NCI-H510A (cell line): Measurements from ENCODE around the gene ZWILCH.
A peak's percentile ranks its signal among the peaks of the same experiment; 100 is the strongest.

Experiments
- DNase-seq: peaks from one replicate; lab custom pipeline; 2025; lab: John Stamatoyannopoulos, UW

The ZWILCH gene

DNA sequence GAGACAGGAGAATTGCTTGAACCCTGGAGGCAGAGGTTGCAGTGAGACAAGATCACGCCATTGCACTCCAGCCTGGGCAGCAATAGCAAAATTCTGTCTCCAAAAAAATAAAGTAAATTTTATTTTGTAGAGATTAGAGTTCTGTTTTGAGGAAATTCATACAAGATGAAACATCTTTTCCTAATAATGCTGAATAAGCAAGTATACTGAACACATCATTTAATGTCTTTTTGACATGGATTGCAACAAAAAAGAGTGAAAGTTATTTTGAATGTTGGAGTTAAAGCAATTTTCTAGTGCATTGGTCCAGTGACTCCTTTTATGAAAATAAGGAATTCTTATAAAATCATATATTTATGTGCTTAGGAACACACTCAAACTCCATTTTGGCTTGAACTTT is 40.1 kb downstream of the ZWILCH start:
- no peak for DNase-seq

DNA sequence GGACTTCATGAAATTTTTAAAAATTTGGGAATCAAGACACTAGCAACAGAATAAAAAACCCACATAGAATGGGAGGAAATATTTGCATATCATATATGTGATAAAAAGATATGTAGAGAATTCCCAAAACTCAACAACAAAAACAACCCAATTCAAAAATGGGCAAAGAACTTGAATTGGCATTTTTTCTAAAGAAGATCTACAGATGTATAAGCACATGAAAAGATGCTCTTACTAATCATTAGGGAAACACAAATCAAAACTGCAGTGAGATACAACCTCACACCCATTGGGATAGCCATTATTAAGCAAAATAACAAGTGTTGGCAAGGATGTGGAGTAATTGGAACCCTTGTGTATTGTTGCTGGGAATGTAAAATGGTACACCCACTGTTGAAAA is 50.6 kb downstream of the ZWILCH start:
- no peak for DNase-seq

DNA sequence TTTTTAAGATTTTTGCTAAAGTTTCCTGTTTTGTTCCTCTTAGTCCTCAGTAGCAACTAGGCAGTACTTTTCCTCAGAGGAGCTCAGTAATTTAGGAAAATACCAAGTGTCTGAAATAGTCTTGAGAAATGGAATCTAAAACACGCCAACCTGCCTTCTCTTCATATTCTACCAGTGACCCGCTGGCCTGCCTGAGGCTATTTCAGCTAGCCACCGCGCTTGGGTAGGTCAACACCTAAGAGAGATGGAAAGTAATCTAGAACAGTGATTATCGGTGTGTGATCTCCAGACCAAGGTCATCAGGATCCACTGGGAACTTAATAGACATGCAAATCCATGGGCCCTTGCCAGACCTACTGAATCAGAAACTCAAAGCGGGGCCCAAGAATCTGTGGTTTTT is 53.1 kb downstream of the ZWILCH start:
- no peak for DNase-seq

DNA sequence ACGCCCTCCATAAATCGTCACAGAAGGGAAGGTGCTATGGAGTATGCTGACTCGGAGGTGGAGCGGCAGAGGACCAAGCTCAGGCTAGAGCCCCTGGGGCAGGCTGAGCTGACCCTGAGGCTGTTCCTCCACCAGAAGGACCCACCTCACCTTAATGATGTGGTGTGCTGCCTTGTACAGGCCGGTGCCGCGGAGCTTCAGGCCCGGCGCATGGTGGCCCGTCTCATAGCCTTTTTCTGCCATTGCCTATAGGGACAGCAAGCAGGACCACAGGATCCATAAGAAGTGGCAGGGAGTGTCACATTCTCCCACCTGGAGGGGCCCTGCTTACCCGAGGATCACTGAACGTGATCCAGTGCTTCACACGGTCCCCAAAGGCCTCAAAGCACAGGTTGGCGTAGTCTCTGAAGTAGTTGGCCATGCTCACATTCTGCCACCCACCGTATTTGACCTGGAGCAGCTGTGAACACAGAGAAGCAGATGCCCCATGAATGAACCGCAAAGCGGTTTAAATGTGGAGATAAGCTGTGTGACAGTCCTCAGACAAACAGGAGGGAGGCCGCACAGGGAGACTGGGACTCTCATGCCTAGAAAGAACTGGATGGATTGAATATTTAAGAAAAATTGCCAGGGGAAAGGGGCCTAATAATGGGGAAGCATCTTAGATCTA is 55.9 kb downstream of the ZWILCH start:
- no peak for DNase-seq

DNA sequence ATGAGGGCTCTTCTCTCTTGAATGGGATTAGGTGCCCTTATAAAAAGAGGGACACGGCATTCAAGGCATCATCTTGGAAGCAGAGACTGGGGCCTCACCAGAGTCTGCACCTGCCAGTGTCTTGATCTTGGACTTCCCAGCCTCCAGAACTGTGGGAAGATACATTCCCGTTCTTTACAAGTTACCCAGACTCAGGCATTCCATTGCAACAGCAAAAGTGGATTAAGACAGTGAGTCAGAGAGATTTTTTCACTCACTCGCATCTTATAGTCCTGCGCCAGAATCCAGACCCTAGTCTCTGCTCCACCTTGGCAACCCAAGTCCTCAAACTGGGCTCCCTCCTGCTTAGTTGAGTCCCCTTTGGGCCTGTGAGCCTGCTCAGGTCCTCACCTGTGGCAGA is 58.0 kb downstream of the ZWILCH start:
- no peak for DNase-seq

DNA sequence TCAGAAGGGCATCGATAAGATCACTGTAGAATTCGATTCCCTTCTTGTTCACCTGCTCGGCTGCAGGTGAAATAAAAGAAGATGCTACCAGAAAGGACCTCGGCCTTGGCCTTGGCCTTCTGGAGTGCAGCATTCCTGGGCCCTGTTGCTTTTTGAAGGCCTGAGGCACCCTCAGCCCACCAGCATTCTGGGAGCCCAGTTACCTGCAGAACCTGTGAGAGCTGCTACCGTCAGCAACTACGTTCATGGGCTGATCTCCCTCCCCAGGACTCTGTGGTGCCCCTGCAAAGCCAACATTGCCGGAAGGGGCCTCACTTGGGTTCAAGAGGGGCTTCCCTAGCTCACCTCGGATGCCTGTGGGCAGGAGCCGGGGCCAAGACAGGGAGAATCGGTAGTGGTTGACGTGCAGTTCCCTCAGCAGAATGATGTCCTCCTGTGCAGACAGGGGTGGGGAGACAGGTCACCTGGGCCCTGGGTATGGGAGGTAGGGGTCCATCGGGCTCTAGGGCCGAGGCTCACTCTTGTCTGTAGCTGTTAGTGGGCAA is 58.5 kb downstream of the ZWILCH start:
- no peak for DNase-seq

DNA sequence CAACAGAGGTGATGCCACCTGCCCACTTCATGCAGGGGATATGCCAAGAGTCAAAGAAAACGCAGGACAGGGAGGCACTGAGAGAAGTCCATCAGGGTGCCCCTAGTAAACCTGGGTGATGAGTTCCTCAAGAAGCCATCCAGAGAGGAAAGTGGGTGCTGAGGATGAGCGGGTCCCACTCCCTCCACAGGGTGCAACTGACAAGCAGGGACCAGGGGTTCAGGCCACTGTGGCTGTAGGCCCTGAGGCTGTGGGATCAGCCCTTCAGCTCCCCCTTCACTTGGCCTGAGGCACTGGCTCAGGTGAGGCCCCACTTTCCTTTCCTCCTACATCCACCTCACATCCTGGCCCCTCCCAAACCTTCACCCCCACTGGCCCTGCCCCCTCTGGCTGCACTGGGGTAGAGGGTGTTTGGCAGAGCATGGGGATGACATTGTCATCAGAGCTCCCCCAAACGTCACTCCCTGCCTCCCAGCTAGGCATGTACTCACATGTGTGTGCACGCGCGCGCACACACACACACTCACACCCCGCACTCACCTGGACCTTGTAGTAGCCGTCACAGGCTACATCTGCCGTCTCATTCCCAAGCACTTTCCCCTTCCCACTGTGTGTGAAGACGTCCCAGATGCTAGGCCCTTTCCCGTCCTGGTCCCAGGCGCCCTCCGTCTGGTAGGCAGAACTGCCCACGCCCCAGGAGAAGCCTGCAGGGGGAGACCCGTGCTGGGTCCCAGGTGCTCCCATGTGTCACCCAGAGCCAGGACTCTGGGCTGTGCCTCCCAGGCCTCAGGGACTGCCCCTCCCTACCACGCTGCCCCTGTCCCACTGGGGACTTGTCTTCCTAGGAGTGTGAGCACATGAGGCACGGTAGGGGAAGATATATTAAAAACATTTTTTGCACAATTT is 59.3 kb downstream of the ZWILCH start:
- no peak for DNase-seq

DNA sequence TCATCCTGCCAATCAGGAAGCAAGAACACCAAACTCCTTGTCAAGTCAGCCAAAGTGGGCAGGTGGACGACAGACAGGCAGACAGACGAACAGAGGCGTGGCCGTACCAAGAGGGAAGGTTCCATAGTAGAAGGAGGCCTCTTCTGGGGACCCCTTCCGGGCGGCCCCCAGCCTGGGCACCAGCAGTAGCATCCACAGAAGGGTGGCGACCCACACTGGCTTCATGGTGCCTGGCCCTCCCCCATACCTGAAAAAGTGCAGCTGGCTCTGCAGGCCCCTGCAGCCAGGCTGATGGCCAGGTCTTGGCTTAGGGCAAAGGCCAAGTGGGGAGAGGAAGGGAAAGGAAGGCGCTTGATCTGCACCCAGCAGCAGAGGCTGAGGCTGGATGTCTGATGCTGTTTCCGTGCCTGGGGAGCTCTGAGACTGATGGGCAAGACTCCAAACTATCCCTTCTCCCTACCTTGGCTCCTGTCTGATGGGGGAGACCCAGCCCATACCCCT is 60.1 kb downstream of the ZWILCH start:
- no peak for DNase-seq

DNA sequence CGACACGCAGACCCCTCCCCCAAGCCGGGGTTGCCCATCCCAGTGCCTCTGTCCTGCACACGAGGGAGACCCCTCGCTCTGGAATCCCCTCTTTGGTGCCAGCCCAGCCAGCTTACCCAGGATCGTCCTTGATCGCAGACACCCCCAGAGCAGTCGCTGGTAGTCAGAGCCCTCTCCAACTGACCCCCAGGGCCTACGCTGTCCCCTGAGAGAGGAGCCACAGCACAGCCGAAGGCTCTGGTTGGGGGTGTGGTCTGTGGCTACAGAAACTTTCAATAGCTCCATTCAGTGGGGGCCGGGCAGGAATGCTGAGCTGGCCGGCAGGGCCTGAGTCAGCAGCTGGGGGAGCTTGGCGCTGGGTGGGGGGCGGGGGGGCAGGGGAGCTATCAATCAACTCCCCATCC is 60.6 kb downstream of the ZWILCH start, which contains the start of gene LCTL:
Gene LCTL, minus strand, starts transcription at position 258 of the 404 bp plus-strand sequence. CDS start 633 bp downstream, outside the sequence.
- DNase-seq = no peak

DNA sequence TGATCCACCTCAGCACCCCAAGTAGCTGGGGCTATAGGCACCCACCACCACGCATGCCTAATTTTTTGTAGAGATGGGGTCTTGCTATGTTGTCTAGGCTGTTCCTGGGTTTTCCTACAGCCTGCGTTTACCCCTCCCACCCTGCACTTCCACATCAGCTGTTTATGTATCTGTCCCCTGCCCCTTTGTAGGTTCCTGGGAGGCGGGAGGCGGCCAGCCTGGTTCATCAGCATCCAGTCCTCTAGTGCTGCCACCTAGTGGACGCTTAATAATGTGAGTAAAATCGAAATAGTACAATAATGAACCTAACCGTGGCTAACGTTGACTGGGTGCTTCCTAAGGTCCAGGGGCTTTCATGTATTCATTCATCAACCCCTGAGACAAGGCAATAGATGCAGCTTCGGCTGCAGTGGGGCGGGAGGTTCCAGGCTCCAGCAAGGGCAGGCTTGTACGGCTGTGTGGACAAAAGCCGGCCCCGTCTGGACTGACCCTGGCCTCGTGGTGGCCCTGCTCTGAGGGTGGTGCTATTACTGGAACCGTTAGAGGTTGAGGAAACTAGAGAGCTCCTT is 61.9 kb downstream of the ZWILCH start:
- peak; percentile 35 for DNase-seq

DNA sequence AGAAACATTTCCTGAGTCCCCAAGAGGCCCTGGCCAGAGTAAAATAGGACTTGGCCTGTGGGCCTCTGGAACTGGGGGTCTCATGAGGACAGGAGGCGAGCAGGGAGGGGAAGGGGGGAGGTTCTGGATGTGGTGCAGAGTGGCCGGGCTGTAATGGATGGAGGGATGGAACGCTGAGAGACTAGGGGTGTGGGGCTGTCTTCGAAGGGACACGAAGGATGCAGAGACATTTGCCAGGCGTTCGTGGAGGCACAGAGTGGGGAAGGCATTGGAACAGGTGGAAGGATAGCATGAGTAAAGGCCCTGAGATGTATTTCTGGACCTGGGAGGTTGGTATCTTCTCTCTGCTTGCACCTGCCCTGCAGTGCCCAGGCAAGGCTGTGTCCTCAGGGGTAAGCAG is 62.8 kb downstream of the ZWILCH start:
- no peak for DNase-seq

DNA sequence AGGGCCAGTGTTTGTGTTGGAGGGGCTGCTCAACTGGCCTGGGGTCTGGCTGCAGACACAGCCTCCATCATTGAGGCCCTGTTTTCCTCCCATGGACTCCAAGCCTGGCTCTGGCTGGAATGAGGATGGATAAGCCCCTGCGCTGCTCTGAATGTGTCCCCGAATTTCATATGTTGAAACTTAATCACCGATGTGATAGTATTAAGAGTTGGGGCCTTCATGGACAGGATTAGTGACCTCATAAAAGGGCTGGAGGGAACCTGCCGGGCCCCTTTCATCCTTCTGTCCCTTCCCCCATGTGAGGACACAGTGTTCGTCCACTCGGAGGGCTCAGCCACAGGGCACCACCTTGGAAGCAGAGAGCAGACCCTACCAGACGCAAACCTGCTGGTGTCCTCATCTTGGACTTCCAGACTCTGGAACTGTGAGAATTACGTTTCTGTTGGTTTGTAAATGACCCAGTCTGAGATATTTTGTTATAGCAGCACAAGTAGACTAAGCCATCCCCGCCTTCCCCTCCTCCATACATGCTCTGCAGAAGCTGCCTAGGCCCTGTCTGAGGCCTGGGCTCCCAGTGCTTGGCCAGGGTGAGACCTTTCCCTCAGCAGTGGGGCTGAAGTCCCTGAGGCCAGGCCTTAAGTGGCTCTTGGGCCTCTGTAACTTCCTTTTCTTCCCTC is 64.5 kb downstream of the ZWILCH start:
- DNase-seq = no peak

DNA sequence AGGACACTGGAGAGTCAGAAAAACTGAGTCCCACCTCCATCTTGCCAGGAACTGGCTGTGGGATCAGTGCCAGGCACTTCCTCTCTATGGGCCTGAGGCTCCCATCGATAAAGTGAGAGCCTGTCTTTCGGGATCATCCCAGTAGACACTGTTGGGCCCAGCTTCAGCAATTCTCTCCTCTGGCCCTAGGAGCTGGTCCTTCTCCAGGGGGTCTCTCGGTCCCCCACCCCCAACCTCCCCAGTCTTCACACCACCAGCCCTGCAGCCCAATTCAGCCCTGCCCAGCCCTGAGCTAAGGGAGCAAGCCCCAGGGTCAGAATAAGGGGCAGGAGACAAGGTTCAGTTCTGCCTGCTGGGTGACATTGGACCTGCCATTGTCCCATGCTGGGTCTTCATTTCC is 65.2 kb downstream of the ZWILCH start:
- no peak for DNase-seq

DNA sequence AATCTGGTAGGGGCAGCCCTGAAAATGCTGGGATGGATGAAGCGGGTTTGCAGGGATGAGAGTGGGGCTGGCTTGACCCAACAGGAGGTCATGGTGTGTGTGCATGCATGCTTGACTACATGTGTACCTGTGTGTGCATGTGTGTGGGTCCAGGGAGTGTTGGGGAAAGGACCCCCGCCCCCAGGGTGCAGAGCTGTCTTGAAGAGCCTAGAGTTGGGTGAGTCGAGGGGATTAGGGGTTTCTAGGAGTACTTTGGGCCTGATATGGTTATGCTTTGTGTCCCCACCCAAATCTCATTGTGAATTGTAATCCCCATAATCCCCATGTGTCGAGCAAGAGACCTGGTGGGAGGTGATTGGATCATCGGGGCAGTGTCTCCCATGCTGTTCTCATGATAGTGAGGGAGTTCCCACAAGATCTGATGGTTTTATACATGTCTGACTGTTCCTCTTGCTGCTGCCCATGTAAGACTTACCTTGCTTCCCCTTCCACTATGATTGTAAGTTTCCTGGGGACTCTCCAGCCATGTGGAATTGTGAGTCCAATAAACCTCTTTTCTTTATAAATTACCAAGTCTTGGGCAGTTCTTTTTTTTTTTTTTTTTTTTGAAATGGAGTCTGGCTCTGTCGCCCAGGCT is 65.8 kb downstream of the ZWILCH start:
- DNase-seq = no peak

DNA sequence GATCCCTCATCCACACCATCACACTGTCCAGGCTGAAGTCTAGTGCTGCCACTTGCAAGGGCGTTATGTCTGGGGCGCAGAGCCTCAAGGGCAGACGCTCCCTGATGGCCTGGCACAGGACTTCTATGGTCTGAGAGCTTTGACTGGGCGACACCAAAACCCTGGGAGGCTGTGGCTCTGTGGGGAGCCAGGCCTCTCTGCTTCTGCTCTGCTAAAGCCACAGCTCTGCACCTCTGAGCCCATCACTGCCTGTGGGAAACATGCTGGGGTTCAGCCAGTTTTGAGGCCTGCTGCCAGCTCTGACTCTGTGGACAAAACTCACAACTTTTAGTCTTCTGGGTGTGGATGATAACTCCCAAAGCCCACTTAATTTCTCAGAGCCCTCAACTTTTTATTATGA is 67.0 kb downstream of the ZWILCH start:
- no peak for DNase-seq

DNA sequence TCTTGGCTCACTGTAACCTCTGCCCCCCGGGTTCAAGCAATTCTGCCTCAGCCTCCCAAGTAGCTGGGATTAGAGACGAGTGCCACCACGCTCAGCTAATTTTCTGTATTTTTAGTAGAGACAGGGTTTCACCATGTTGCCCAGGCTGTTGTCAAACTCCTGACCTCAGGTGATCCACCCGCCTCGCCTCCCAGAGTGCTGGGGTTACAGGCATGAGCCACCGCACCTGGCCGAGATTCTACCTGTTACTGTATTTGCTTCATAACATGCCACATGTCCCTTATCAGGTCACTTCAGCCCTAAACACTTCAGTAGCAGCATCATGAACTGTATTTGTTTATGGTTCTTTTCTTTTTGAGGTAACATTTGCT is 68.2 kb downstream of the ZWILCH start:
- DNase-seq = no peak

DNA sequence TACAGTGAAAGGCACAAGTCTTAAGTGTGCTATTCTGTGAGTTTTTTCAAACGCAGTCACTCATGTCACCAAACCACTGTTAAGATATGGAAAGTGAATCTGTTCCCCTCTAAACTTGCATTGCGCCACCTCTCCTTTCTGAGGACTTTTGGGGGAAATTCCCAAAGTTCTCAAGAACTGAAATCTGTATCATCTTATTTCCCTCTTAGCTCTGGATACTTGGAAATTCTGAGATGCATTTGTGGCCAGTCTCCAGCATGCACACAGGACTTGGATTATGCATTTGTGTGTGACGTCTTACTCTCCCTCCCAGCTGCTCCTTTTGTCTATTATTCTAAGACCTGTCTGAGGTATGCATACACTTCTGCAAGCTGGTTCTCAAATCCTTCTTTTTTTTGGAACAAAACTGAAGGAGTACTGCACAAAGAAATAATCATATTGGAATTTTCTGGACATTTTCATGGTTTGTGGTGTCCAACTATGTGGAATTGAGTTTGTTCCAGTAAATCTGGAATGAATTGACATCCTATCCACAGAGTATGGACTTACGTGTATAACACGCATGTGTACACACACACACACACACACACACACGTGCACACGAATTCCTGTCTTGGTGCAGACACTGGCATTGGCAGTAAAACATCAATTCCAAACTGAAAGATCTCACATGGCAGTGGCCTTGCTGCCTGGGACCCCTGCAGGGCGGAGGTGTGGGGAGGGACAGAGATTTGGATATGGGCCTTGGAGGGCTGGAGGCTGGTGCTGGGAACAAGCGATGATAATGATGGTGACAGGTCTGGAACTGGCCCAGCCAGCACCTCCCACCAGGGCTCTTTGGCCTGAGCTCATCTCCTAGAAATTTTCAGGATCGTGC is 68.8 kb downstream of the ZWILCH start:
- no peak for DNase-seq

DNA sequence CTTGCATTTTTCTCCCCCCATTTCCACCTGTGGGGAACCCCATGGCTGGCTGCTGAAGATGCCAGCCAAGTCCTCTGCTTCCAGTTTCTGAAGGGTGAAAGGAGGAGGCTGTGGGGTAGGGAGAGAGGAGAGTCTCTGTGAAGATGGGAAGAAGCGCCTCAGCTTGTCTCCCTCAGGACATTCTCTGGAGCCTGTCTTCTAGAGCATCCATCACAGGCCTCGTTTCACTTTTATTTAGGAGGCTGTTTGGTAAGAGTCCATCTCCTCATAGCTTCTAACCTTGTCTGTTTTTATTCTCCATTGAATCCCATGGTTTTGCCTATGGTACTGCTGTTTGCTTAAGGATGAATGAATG is 69.4 kb downstream of the ZWILCH start:
- no peak for DNase-seq

DNA sequence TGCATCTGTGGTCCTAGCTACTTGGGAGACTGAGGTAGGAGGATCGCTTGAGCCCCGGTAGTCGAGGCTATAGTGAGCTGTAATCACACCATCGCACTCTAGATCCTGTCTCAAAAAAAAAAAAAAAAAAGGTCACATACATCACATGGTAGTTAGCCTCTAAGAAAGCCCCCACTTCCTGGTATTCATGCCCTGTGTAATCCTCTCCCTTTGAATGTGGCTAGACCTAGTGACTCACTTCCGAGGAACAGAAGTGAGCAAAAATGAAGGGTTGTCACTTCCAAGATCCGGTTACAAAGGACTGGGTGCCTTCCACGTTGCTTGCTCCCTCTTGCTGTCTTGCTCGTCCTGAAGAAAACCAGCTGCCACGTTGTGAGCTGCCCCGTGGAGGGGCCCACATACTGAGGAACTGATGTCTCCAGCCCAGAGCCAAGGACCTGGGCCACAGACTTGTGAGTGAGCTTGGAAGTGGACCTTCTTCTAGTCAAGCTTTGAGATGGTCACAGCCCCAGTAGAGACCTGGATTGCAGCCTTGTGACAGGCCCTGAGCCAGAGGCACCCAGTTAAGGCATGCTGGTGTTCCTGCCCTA is 73.3 kb downstream of the ZWILCH start:
- no peak for DNase-seq

DNA sequence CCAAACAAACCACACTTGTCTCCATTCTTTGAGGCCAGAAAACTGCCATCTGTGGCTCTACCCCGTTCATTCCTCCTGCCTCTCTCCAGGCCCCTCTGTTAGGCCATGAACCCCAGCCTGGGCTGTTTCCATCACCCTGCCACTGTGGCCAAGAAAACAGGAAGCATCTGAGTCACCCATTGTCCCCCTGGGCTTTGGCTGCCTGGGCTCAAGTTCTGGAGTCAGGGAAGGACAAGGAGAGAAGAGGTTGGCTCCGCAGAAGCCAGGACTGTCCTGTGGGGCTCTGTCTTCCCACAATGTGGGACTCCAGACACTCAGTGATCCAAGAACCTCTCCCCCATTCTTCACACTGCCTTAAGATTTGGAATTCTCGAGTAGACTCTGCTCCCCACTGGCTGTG is 75.5 kb downstream of the ZWILCH start:
- DNase-seq = no peak
